ENCODE measurements around the gene TENM3.

Gene TENM3

DNA sequence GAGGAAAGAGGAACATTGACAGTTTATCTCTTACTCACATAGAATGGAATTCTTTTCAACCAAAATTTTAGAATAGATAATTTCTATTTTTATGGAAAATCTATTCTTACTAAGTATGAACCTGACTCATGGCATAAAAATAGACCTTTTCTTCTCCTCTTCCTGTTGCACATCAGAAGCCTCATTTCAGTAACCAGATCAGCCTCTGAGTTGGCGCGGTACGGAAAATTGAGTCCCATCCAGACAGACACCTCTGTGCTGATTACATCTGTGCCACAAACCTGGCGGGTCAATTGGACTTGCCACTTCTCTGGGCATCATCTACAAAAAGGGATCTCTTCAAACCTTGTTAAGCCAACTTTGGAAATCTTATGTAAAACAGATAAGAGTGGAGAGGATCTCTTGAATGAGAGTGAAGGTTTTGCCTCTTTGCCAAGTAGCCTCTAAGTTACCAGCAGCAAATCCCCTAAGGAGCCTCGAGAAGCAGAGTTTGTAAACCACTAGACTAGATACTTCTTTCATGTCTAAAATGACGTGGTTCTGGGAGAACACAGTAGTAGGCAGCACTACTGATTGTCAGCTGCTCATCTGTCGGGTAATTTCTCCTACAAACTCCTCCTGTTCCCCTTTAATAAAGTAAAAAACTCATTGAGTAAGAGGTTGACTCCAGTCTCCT lies 37.4 kb downstream of the TENM3 start:
- H3K4me1 ChIP-seq (ENCODE audit: control insufficient read depth, insufficient read depth, low read length) = peaks cover 15% of the 10 kb centered on the region
- H3K4me3 ChIP-seq (ENCODE audit: low read depth, low read length) = no peak overlapping the region
- H3K27ac ChIP-seq (ENCODE audit: extremely low read depth, low read depth, low read length) = no peak overlapping the region
- ChIA-PET POLR2A (no interaction called here), CTCF (interaction anchor here (0.6 to 0.7 kb wide), 2 partner anchors 13 to 751 kb away, joined by 3 read pairs; no protein-coding TSS in a partner anchor)
- no peaks in the 10 kb centered on the region for H3K9me3 ChIP-seq (ENCODE audit: control insufficient read depth, insufficient read depth, low read depth, low read length)
- TF ChIP-seq YY1 (tag by site-specific recombination; IDR thresholded peaks at IDR 0.05) (no peak), SP2 (tag by site-specific recombination; IDR thresholded peaks at IDR 0.05) (no peak), RBAK (tag by site-specific recombination; IDR thresholded peaks at IDR 0.05) (no peak), ZNF433 (tag by site-specific recombination; IDR thresholded peaks at IDR 0.05; ENCODE audit: low read depth) (no peak), ZNF248 (tag by site-specific recombination; IDR thresholded peaks at IDR 0.05) (no peak), OVOL3 (tag by site-specific recombination; IDR thresholded peaks at IDR 0.05) (no peak), ZFP69B (tag by site-specific recombination; IDR thresholded peaks at IDR 0.05) (no peak), ZNF544 (tag by site-specific recombination; IDR thresholded peaks at IDR 0.05) (no peak), ZSCAN30 (tag by site-specific recombination; IDR thresholded peaks at IDR 0.05) (no peak), ZBTB1 (tag by site-specific recombination; IDR thresholded peaks at IDR 0.05) (no peak), ZFHX2 (tag by site-specific recombination; conservative IDR thresholded peaks at IDR 0.05) (no peak)
- TF ChIP-seq, protein P1, sequence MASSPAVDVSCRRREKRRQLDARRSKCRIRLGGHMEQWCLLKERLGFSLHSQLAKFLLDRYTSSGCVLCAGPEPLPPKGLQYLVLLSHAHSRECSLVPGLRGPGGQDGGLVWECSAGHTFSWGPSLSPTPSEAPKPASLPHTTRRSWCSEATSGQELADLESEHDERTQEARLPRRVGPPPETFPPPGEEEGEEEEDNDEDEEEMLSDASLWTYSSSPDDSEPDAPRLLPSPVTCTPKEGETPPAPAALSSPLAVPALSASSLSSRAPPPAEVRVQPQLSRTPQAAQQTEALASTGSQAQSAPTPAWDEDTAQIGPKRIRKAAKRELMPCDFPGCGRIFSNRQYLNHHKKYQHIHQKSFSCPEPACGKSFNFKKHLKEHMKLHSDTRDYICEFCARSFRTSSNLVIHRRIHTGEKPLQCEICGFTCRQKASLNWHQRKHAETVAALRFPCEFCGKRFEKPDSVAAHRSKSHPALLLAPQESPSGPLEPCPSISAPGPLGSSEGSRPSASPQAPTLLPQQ (tag by site-specific recombination; IDR thresholded peaks at IDR 0.05) = no peak
- TF ChIP-seq, protein P2, sequence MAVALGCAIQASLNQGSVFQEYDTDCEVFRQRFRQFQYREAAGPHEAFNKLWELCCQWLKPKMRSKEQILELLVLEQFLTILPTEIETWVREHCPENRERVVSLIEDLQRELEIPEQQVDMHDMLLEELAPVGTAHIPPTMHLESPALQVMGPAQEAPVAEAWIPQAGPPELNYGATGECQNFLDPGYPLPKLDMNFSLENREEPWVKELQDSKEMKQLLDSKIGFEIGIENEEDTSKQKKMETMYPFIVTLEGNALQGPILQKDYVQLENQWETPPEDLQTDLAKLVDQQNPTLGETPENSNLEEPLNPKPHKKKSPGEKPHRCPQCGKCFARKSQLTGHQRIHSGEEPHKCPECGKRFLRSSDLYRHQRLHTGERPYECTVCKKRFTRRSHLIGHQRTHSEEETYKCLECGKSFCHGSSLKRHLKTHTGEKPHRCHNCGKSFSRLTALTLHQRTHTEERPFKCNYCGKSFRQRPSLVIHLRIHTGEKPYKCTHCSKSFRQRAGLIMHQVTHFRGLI (tag by site-specific recombination; IDR thresholded peaks at IDR 0.05) = no peak
- TF ChIP-seq, protein P3, sequence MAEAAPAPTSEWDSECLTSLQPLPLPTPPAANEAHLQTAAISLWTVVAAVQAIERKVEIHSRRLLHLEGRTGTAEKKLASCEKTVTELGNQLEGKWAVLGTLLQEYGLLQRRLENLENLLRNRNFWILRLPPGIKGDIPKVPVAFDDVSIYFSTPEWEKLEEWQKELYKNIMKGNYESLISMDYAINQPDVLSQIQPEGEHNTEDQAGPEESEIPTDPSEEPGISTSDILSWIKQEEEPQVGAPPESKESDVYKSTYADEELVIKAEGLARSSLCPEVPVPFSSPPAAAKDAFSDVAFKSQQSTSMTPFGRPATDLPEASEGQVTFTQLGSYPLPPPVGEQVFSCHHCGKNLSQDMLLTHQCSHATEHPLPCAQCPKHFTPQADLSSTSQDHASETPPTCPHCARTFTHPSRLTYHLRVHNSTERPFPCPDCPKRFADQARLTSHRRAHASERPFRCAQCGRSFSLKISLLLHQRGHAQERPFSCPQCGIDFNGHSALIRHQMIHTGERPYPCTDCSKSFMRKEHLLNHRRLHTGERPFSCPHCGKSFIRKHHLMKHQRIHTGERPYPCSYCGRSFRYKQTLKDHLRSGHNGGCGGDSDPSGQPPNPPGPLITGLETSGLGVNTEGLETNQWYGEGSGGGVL (tag by site-specific recombination; IDR thresholded peaks at IDR 0.05) = no peak
- TF ChIP-seq, protein P4, sequence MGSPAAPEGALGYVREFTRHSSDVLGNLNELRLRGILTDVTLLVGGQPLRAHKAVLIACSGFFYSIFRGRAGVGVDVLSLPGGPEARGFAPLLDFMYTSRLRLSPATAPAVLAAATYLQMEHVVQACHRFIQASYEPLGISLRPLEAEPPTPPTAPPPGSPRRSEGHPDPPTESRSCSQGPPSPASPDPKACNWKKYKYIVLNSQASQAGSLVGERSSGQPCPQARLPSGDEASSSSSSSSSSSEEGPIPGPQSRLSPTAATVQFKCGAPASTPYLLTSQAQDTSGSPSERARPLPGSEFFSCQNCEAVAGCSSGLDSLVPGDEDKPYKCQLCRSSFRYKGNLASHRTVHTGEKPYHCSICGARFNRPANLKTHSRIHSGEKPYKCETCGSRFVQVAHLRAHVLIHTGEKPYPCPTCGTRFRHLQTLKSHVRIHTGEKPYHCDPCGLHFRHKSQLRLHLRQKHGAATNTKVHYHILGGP (tag by site-specific recombination; IDR thresholded peaks at IDR 0.05) = no peak
- TF ChIP-seq, protein P5, sequence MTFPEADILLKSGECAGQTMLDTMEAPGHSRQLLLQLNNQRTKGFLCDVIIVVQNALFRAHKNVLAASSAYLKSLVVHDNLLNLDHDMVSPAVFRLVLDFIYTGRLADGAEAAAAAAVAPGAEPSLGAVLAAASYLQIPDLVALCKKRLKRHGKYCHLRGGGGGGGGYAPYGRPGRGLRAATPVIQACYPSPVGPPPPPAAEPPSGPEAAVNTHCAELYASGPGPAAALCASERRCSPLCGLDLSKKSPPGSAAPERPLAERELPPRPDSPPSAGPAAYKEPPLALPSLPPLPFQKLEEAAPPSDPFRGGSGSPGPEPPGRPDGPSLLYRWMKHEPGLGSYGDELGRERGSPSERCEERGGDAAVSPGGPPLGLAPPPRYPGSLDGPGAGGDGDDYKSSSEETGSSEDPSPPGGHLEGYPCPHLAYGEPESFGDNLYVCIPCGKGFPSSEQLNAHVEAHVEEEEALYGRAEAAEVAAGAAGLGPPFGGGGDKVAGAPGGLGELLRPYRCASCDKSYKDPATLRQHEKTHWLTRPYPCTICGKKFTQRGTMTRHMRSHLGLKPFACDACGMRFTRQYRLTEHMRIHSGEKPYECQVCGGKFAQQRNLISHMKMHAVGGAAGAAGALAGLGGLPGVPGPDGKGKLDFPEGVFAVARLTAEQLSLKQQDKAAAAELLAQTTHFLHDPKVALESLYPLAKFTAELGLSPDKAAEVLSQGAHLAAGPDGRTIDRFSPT (tag by site-specific recombination; IDR thresholded peaks at IDR 0.05) = no peak
- TF ChIP-seq, protein P6, sequence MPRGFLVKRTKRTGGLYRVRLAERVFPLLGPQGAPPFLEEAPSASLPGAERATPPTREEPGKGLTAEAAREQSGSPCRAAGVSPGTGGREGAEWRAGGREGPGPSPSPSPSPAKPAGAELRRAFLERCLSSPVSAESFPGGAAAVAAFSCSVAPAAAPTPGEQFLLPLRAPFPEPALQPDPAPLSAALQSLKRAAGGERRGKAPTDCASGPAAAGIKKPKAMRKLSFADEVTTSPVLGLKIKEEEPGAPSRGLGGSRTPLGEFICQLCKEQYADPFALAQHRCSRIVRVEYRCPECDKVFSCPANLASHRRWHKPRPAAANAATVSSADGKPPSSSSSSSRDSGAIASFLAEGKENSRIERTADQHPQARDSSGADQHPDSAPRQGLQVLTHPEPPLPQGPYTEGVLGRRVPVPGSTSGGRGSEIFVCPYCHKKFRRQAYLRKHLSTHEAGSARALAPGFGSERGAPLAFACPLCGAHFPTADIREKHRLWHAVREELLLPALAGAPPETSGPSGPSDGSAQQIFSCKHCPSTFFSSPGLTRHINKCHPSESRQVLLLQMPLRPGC (tag by site-specific recombination; IDR thresholded peaks at IDR 0.05) = no peak
- no peaks in the 10 kb centered on the region for H3K36me3 ChIP-seq (ENCODE audit: control insufficient read depth in 2 of 2, insufficient read depth in 1 of 2, low read length in 2 of 2)
